Tibial nerve (tissue), 4 donors: ENCODE data around the gene AP3S2.

Experiments
- EP300 ChIP-seq, 2 donors: sonication (generic); formaldehyde crosslinking; IDR thresholded peaks; one replicate each; pipeline ENCODE4 v1.6.1; 2017; ENCODE audit warnings: antibody characterized with exemption in 2 of 2, mild to moderate bottlenecking in 1 of 2
- POLR2A ChIP-seq, 2 donors: fragments of 450-650 bp; IDR thresholded peaks; one replicate each; pipeline ENCODE4 v1.6.1; 2017; ENCODE audit warnings: antibody characterized with exemption in 2 of 2, mild to moderate bottlenecking in 2 of 2, moderate library complexity in 2 of 2
- TF ChIP-seq, protein P1 (sequence below), 5 experiments: fragments of 200-600 bp in 3 of 5; fragments of 450-650 bp in 2 of 5; sonication (generic) in 3 of 5; IDR thresholded peaks; one replicate each; pipeline ENCODE4 v1.5.1; 2016 to 2019; ENCODE audit warnings: antibody characterized with exemption in 5 of 5, mild to moderate bottlenecking in 3 of 5, moderate library complexity in 2 of 5

- TF ChIP-seq, protein P1, sequence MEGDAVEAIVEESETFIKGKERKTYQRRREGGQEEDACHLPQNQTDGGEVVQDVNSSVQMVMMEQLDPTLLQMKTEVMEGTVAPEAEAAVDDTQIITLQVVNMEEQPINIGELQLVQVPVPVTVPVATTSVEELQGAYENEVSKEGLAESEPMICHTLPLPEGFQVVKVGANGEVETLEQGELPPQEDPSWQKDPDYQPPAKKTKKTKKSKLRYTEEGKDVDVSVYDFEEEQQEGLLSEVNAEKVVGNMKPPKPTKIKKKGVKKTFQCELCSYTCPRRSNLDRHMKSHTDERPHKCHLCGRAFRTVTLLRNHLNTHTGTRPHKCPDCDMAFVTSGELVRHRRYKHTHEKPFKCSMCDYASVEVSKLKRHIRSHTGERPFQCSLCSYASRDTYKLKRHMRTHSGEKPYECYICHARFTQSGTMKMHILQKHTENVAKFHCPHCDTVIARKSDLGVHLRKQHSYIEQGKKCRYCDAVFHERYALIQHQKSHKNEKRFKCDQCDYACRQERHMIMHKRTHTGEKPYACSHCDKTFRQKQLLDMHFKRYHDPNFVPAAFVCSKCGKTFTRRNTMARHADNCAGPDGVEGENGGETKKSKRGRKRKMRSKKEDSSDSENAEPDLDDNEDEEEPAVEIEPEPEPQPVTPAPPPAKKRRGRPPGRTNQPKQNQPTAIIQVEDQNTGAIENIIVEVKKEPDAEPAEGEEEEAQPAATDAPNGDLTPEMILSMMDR (IDR thresholded peaks at IDR 0.05): no peak
- TF ChIP-seq EP300 (IDR thresholded peaks at IDR 0.05) (no peak), POLR2A (IDR thresholded peaks at IDR 0.05) (no peak)
These were observed 71.8 kb downstream of the AP3S2 start for GRCh38 chr15:89822026-89822425.
